Mucosa of descending colon (tissue), 3 donors: ENCODE measurements around the gene CMTR1. TPM values are rescaled to one million over a fixed set of nuclear protein-coding genes. Genes with fewer than 3 reads are reported as not detected.
"Not testable (repeated sequence)": the region's sequence is repeated elsewhere in the genome, so short reads cannot be mapped to it uniquely, and the experiment has no call there.

Experiments used
- ATAC-seq: fragments of 200-7000 bp; cut with Tn5 transposase; one replicate; pipeline ENCODE4 v1.9.1; 2020; ENCODE audit warnings: mild to moderate bottlenecking, moderate library complexity
- DNase-seq, 3 donors: peaks; one replicate each; pipeline ENCODE4 v3.0.0-alpha.2; 2020
- H3K36me3 ChIP-seq: fragments of 200-600 bp; one replicate; pipeline ENCODE4 v1.8.0; 2021; ENCODE audit warnings: low read depth, mild to moderate bottlenecking
- H3K4me1 ChIP-seq: fragments of 200-600 bp; one replicate; pipeline ENCODE4 v1.8.0; 2021; ENCODE audit warnings: low read depth, mild to moderate bottlenecking
- H3K4me3 ChIP-seq: fragments of 200-600 bp; one replicate; pipeline ENCODE4 v1.8.0; 2021; ENCODE audit warnings: mild to moderate bottlenecking
- H3K9me3 ChIP-seq: fragments of 200-600 bp; one replicate; pipeline ENCODE4 v1.8.0; 2021; ENCODE audit warnings: mild to moderate bottlenecking
- intact Hi-C, 2 donors: fragments of 100-400 bp; cut with DNase I in 1 of 2; cut with micrococcal nuclease in 1 of 2; formaldehyde crosslinking; loops; one replicate each; pipeline versions ENCODE4 v1.11.0 to v1.11.1; 2022; cut with DNase I, micrococcal nuclease
- total RNA-seq, 3 donors: library from RNA; stranded (reverse); fragmentation: NEBNext Ultra II Directional in 2 of 3; extraction: Animal tissue kit (Norgen Biotek cat#: 25700) in 2 of 3; gene quantifications; one replicate each; pipeline versions ENCODE4 v1.2.1 to v1.2.4, GENCODE V29; 2021 to 2023
- TF ChIP-seq, protein P1 (sequence below): fragments of 200-600 bp; IDR thresholded peaks from one replicate; pipeline ENCODE4 v1.8.0; 2022; ENCODE audit warnings: antibody characterized with exemption, mild to moderate bottlenecking
- donor health status: DM: no; HTN: no; CAD: no; lungs with moderate emphysema.
- donor health status: DM: no; HTN: no; CAD: no.
- donor health status: DM: no; HTN: yes; CAD: no.

Gene CMTR1
- total RNA-seq, 3 donors from 2014 or later = 26.1 to 49.8 (median 27.5) TPM

DNA sequence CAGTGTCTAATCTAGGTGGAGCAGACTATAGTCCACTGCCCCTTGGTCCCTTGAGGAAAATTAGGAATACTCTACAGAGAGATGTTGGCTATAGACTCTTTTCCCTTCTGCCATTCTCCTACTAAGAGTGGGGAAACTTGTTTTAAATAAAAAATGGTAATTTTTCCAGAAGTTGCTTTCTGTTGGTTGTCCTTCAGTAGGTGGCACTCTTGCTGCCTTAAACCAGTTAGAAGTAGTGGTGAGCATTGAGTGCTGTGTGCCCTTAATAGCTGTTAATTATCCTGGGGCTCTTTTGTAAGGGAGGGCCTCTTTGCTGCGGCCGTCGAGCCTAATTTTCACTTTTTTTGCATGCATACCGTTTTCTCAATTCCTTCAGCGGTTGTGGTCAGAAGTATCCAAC lies 2.8 kb downstream of the CMTR1 start:
- DNase-seq (no peak), ATAC-seq (no peak)
- Histone ChIP-seq H3K36me3 (no peaks in the 10 kb centered on the region), H3K4me1 (peaks cover 17% of the 10 kb centered on the region), H3K9me3 (no peaks in the 10 kb centered on the region), H3K4me3 (no peak overlapping the region)
- intact Hi-C loops = no loop called here
- TF ChIP-seq, protein P1, sequence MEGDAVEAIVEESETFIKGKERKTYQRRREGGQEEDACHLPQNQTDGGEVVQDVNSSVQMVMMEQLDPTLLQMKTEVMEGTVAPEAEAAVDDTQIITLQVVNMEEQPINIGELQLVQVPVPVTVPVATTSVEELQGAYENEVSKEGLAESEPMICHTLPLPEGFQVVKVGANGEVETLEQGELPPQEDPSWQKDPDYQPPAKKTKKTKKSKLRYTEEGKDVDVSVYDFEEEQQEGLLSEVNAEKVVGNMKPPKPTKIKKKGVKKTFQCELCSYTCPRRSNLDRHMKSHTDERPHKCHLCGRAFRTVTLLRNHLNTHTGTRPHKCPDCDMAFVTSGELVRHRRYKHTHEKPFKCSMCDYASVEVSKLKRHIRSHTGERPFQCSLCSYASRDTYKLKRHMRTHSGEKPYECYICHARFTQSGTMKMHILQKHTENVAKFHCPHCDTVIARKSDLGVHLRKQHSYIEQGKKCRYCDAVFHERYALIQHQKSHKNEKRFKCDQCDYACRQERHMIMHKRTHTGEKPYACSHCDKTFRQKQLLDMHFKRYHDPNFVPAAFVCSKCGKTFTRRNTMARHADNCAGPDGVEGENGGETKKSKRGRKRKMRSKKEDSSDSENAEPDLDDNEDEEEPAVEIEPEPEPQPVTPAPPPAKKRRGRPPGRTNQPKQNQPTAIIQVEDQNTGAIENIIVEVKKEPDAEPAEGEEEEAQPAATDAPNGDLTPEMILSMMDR = no peak

DNA sequence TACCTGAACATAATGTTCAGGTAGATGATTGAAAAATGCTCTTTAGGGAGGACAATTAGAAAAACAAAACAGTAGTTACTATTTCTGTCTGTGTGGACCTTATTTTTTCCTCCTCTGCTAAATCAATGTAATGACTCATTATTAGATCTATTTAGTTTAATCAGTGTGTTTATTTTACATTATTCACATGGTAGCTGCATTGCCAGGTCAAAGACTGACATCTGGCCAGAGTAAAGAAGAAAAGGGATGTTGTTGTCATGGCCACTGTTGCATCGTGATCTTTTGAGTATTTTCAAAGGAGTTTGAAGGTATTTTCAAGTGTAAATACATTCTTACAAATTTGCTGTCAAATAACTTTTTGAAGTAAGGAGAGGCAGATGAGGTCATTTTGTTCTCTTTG lies 5.9 kb downstream of the CMTR1 start:
- Histone ChIP-seq H3K4me1 (peaks cover 12% of the 10 kb centered on the region), H3K9me3 (no peaks in the 10 kb centered on the region), H3K36me3 (no peaks in the 10 kb centered on the region), H3K4me3 (no peak overlapping the region)
- ATAC-seq (no peak), DNase-seq (no peak)
- TF ChIP-seq, protein P1 = no peak
- intact Hi-C loops = no loop called here

DNA sequence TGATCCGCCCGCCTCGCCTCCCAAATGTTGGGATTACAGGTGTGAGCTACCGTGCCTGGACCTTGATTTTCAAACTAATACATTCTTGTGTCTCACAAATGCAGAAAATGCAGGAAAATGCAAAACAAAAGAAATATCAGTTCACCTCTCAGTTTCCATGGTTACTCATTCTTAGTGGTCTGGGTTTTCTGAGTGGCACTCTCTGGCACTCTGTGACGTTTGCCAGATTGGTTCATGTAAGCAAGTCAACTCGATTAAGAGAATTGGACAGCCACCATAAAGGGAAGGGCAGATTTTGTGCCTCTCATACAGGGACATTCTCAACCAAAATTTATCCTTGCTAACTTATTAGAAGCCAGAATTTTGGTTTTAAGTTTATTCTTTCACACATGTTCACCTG lies 8.6 kb downstream of the CMTR1 start:
- Histone ChIP-seq H3K36me3 (peaks cover 5% of the 10 kb centered on the region), H3K9me3 (no peaks in the 10 kb centered on the region), H3K4me1 (peaks cover 5% of the 10 kb centered on the region), H3K4me3 (no peak overlapping the region)
- TF ChIP-seq, protein P1 = no peak
- DNase-seq (no peak), ATAC-seq (no peak)
- intact Hi-C loops = no loop called here

DNA sequence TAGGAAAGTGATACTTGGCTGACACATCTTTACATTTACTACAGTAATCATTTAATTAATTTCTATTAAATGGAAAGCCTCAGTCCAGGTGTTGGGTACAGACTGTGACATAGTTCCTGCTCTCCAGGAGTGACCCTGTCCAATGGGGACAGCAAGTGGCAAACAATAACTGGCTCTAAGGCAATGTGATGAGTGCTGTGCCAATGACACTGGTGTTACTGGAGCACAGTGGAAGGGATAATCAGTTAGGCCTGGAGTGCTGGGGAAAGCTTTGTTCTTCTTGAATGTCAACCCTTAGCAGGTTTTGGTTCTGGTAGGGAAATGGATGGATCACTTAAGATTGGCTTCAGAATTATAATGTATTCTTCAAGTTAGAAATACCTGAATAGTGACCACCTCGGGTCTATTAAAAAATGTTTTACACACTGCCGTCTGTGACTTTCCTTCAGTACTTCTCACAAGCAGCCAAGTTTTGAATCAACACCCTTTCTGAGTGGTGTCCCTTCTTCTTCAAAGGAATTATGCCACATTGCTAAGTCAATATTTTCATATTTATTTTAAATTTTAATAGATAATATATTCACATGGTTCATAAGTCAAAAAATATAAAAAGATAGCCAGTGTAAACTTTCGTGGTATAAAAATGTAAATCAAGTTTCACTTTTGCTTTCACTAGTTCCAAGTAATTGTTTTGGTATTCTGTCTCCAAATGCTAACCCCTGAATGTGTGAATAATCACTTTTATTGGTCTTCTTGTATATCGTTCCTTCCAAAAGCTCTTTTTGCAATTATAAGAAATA lies 9.6 kb downstream of the CMTR1 start:
- ATAC-seq (peak; percentile 25), DNase-seq (no peak)
- Histone ChIP-seq H3K9me3 (no peaks in the 10 kb centered on the region), H3K4me1 (peaks cover 5% of the 10 kb centered on the region), H3K36me3 (peaks cover 5% of the 10 kb centered on the region), H3K4me3 (no peak overlapping the region)
- TF ChIP-seq, protein P1 = no peak
- intact Hi-C loops = no loop called here

DNA sequence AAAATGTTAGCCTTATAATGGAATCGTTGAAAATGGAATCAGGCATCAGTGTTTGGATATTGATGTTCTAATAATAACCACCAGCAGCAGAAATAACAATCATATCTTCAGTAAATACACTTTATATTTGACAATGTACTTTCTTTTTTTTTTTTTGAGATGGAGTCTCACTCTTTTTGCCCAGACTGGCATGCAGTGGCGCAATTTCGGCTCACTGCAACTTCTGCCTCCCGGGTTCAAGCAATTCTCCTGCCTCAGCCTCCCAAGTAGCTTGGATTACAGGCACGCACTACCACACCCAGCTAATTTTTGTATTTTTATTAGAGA lies 10.2 kb downstream of the CMTR1 start:
- H3K36me3 ChIP-seq, ATAC-seq, H3K4me1 ChIP-seq, H3K9me3 ChIP-seq, intact Hi-C loops, DNase-seq, H3K4me3 ChIP-seq: not testable (repeated sequence)

DNA sequence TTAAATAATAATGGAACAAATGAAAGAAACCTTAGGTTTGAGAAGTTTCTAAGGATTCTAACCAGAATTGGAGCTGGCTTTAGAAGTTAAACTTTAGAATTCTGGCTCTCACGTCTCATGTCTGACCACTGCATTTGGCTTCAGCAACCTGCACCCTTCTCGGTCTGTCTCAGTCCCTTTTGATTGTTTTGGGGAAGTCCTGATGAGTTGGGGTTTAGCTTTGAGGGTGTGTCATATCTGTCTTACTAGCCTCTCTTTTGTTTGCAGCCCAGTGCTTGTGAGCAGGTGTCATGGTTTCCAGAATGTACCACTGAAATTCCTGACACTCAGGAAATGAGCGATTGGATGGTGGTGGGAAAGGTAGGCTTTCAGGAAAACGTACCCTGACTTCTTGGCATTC lies 17.0 kb downstream of the CMTR1 start:
- intact Hi-C loops = no loop called here
- no peak for ATAC-seq
- TF ChIP-seq, protein P1 = no peak
- Histone ChIP-seq H3K4me3 (no peak overlapping the region), H3K9me3 (no peaks in the 10 kb centered on the region), H3K36me3 (peaks cover 12% of the 10 kb centered on the region), H3K4me1 (peaks cover 6% of the 10 kb centered on the region)
- DNase-seq = no peak
